Rectal smooth muscle tissue (tissue), 1 donor: Measurements from ENCODE around the gene CHKA.

Source experiments
- H3K27ac ChIP-seq: one replicate; pipeline ENCODE4 v1.7.0; 2013; ENCODE audit warnings: low read depth, low read length, inconsistent platforms
- H3K27me3 ChIP-seq: one replicate; pipeline ENCODE4 v1.7.0; 2013; ENCODE audit warnings: low read length; ENCODE audit not compliant: control insufficient read depth, insufficient read depth
- H3K36me3 ChIP-seq: one replicate; pipeline ENCODE4 v1.7.0; 2013; ENCODE audit warnings: low read length; ENCODE audit not compliant: control insufficient read depth, insufficient read depth
- H3K4me1 ChIP-seq: one replicate; pipeline ENCODE4 v1.7.0; 2013; ENCODE audit warnings: low read length; ENCODE audit not compliant: control insufficient read depth, insufficient read depth
- H3K4me3 ChIP-seq: one replicate; pipeline ENCODE4 v1.7.0; 2013; ENCODE audit warnings: low read length
- H3K9ac ChIP-seq: one replicate; pipeline ENCODE4 v1.7.0; 2013; ENCODE audit warnings: low read length

The CHKA gene

DNA sequence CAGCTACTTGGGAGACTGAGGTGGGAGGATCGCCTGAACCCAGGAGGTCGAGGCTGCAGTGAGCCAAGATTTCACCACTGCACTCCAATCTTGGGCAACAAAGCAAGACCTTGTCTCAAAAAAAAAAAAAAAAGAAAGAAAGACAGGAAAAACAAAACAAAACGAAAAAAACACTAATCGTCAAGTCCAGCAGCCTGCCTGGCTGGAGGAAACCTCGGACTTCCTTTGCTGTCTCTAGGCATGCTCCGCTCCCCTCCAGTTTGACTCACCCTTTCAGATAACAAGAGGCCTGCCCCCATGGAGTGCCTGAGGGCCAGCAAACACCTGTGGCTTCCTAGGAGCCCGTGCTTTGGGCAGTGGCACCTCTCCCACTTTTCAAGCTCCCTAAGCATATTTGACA, 28.8 kb upstream of the CHKA start:
- Histone ChIP-seq H3K36me3 (no peaks in the 10 kb centered on the region), H3K4me3 (no peak overlapping the region), H3K9ac (no peak overlapping the region), H3K27me3 (no peaks in the 10 kb centered on the region), H3K4me1 (no peaks in the 10 kb centered on the region), H3K27ac (no peak overlapping the region)

DNA sequence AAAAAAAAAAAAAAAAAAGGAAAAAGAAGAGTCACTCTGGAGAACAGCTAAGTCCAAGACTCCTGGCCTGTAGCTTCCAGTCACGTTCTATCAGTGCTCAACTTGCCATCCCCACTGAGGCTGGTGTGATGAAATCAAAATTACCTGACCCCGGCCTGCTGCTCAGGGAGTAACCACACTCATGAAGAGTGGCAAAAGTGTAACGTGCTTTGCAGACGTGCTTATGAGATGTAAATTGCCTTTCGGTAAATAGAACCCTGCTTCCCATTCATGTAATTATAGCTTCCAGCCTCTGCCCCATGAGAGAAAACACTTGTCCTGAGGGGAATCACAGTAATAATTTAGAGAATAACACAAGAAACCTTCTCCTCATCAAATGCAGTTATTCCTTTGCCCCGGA, 28.2 kb upstream of the CHKA start:
- no peak overlapping the region for H3K4me3 ChIP-seq
- H3K27ac ChIP-seq: no peak overlapping the region
- H3K27me3 ChIP-seq: no peaks in the 10 kb centered on the region
- no peak overlapping the region for H3K9ac ChIP-seq
- H3K4me1 ChIP-seq: no peaks in the 10 kb centered on the region
- no peaks in the 10 kb centered on the region for H3K36me3 ChIP-seq

DNA sequence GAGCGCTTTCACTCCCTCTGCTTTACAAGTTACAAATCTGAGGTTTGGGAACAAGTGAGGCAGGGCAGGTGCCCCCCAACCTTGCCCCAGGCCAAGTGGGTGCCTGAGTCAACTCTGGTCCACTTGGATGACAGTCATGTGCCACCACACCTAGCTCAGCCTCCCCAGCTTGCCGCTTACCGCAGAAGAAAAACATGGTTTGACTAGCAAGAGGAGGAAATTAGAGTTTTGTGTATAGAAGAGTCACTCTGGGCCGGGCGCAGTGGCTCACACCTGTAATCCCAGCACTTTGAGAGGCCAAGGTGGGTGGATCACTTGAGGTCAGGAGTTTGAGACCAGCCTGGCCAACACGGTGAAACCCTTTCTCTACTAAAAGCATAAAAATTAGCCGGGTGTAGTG, 27.7 kb upstream of the CHKA start:
- Histone ChIP-seq H3K36me3 (no peaks in the 10 kb centered on the region), H3K27ac (no peak overlapping the region), H3K27me3 (no peaks in the 10 kb centered on the region), H3K4me3 (no peak overlapping the region), H3K9ac (no peak overlapping the region), H3K4me1 (no peaks in the 10 kb centered on the region)

DNA sequence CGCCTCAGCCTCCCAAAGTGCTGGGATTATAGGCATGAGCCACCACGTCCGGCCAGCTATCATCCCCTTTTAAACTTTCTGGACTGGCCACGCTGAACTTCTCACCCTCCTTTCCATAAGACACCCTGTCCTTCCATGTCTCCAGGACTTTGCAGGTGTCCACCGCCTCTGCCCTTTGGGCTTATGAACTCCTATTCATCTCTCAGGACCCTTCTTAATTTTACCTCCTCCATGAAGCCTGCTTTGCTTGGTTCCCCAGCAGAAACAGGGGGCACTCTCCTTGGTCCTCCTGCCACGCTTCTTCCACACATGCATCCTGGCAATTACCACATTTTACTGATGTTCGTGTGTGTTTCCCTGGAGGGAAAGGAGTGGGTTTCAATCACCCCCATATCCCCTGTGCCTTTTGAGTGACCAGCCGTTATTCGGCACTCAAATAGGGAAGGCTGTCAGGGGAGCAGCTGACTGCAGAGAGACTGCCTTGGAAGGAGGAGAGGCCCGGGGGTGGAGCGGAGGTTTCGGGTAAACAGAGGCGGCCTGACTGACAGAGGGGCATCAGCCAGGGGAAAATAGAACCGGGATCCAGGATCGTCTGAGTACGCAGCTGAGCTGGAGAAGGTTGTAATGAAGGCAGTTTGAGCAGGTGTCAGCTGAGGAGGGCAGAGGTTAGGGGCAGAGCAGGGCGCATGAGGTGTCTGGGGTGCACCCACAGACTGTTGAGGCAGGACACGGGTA, 27.1 kb upstream of the CHKA start:
- Histone ChIP-seq H3K27ac (no peak overlapping the region), H3K9ac (no peak overlapping the region), H3K4me3 (no peak overlapping the region), H3K27me3 (no peaks in the 10 kb centered on the region), H3K4me1 (no peaks in the 10 kb centered on the region), H3K36me3 (no peaks in the 10 kb centered on the region)

DNA sequence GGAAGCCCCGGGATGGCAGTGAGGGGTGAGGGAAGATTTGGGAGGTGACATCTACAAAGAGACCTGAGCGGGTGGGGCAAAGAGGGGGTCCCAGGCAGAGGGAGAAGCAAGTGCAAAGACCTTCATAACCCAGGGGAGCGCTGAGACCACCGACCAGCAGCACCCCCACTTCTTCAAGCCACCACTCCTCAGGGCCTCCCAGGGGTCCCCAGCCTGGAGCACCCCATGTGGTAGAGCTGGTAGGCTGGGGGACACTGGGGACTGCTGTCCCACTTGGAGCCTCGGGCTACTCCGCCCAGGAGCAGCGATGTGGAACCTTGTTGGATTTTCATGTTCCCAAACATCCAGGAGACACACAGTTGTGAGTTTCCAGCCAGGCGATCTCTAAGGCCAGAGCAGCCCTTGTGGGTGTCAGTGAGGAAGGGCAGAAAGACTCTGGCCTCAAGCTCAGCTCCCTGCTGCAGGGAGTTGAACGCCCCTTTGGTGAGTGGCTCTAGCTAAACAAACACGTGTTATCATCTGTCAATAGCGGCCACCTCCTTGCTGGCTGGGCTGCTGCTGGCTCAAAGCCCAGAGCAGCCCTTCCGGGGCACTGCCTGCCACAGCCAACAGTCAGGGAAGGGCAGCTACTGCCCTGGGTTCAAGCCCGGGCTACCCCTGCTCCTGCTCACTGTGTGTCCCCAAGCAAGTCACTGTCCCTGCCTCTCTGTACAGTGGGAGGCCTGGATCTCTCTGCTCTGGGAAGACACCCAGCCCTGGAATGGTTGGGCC, 25.7 kb upstream of the CHKA start:
- no peak overlapping the region for H3K27ac ChIP-seq
- no peaks in the 10 kb centered on the region for H3K27me3 ChIP-seq
- H3K4me3 ChIP-seq: no peak overlapping the region
- H3K4me1 ChIP-seq: no peaks in the 10 kb centered on the region
- peak overlapping the region; percentile 17 for H3K9ac ChIP-seq
- no peaks in the 10 kb centered on the region for H3K36me3 ChIP-seq

DNA sequence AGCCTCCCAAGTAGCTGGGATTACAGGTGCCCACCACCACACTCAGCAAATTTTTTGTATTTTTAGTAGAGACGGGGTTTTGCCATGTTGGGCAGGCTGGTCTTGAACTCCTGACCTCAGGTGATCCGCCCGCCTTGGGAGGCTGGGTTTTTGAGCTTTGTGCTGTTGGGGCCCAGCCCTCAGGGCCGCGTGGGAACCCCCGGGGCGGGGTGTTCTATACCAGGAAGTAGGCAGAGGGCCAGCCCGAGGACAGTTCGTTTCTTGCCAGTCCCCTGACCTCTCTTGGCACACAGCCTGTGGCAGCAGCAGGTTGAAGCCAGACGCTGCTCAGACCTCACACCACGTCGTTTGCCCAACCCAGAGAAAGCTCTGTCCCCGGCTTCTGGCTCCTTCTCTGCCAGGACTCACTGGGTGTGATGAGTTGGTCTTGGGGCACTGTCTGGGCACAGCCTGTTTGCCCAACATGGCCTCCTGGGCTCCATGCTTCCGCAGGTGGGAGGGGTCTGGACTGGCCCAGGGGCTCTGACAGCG, 24.9 kb upstream of the CHKA start:
- H3K27me3 ChIP-seq: no peaks in the 10 kb centered on the region
- H3K36me3 ChIP-seq: no peaks in the 10 kb centered on the region
- no peak overlapping the region for H3K4me3 ChIP-seq
- no peaks in the 10 kb centered on the region for H3K4me1 ChIP-seq
- H3K27ac ChIP-seq: no peak overlapping the region
- H3K9ac ChIP-seq: no peak overlapping the region

DNA sequence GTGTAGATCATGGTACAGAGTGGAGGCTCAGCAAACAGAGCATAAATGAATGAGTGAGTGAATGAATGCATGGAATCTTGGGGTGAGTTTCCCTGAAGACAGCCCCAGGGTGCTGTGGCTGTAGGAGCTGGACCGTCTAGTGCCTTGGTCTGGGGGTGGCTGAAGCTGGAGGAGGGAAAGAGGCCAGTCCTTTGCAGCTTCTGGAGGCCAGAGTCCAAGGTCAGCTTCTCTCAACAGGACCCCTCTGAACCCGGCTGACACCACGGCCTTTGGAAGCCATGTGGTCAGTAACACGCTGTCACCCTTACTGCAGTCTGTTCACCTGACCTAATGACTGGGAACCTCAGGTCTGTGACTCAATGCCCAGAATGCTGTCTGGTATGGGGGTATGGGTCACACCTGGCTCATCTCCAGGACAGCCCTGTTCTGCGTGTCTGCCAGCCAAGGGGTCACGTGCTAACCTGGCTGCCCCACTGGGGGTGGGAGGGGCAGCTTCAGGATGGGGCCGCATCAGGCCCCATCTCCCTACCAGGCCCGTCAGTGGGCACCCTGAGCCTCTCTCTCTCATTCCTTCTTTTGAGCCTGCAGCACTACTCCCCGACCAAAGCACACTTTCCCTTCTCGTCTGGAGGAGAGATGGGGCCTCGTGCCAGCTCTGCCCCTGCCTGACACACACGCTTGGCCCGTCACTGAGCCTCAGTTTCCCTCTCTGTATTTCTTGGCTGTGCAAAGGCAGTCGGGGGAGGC, 24.1 kb upstream of the CHKA start:
- H3K27me3 ChIP-seq: no peaks in the 10 kb centered on the region
- H3K9ac ChIP-seq: no peak overlapping the region
- no peak overlapping the region for H3K27ac ChIP-seq
- no peak overlapping the region for H3K4me3 ChIP-seq
- H3K36me3 ChIP-seq: no peaks in the 10 kb centered on the region
- H3K4me1 ChIP-seq: no peaks in the 10 kb centered on the region

DNA sequence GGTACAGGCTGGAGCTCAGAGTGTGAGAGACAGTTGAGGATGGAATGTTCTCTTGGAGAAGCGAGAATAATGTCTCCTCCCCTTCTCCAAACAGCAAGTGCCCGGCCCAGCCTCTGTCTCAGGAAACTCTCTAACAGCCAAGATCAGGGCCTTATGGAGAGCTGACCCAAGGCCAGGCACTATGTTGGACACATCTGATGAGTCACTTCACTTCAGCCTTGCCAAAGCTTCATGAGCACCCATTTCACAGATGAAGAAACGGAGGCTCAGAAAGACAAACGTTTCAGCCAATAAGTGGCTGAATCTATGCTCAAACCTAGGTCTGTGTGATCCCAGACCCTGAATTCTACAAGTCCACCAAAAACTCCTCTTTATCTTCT, 22.1 kb upstream of the CHKA start:
- no peaks in the 10 kb centered on the region for H3K4me1 ChIP-seq
- no peaks in the 10 kb centered on the region for H3K27me3 ChIP-seq
- H3K4me3 ChIP-seq: no peak overlapping the region
- no peak overlapping the region for H3K27ac ChIP-seq
- H3K36me3 ChIP-seq: no peaks in the 10 kb centered on the region
- H3K9ac ChIP-seq: no peak overlapping the region

DNA sequence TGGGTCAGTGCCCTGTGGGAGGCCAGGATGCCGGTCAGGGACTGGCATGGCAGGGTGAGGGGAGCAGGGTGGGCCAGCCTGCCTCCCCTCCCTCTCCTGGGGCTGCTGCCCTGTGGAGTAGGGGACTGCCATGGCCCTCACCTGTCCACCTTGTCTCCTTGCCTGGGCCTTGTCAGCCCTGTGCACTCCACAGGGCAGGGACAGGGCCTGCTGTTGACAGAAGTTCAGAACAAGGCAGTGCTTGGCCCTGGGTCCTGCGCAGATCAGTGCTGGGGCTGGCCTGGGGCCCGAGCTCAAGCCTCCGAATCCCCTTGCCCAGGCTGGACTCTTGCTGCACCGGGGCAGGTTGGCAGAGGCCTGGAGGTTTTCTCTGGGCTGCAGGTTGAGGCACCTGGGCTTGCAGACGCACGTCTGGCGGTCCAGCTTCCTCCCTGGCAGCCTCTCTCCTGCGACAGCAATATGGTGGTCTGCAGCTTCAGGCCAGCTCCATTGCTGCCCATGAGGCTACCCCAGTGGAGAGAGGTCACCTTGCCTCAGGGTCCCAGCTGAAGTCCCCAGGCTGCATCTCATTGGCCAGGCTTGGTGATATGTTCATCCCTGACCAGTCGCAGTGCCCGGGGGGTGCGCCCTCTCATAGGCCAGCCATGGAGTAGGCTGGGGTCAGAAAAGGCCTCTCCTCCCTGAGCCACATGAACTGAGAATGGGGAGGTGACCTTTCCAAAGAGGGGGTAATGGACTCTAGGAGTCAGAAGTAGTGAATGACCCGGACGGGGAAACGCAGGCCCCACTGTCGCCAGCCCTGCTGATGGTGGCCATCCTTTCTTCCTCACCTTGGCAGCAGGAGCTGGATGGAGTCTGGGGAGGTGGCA, 21.5 kb upstream of the CHKA start:
- H3K36me3 ChIP-seq: no peaks in the 10 kb centered on the region
- no peak overlapping the region for H3K27ac ChIP-seq
- no peak overlapping the region for H3K9ac ChIP-seq
- no peak overlapping the region for H3K4me3 ChIP-seq
- no peaks in the 10 kb centered on the region for H3K27me3 ChIP-seq
- H3K4me1 ChIP-seq: no peaks in the 10 kb centered on the region

DNA sequence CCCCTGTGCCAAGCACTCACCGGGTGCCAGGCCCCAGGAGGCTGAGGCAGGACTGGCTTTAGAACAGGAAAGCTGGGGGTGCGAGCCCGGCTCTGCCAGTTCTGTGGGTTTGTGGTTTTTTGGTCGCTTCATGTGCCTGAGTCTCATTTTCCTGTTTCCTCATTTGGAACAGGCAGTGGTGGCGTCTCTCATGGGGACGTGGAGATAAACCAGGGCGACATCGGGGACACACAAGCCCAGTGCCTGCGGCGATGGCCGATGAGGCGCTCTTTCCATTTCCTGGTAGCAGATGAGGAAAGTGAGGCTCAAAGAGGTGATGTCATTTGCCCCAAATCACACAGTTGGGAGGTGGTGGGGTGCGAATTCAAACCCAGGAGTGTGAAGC, 20.8 kb upstream of the CHKA start:
- H3K9ac ChIP-seq: no peak overlapping the region
- no peaks in the 10 kb centered on the region for H3K27me3 ChIP-seq
- H3K4me1 ChIP-seq: no peaks in the 10 kb centered on the region
- H3K36me3 ChIP-seq: no peaks in the 10 kb centered on the region
- H3K27ac ChIP-seq: no peak overlapping the region
- H3K4me3 ChIP-seq: no peak overlapping the region

DNA sequence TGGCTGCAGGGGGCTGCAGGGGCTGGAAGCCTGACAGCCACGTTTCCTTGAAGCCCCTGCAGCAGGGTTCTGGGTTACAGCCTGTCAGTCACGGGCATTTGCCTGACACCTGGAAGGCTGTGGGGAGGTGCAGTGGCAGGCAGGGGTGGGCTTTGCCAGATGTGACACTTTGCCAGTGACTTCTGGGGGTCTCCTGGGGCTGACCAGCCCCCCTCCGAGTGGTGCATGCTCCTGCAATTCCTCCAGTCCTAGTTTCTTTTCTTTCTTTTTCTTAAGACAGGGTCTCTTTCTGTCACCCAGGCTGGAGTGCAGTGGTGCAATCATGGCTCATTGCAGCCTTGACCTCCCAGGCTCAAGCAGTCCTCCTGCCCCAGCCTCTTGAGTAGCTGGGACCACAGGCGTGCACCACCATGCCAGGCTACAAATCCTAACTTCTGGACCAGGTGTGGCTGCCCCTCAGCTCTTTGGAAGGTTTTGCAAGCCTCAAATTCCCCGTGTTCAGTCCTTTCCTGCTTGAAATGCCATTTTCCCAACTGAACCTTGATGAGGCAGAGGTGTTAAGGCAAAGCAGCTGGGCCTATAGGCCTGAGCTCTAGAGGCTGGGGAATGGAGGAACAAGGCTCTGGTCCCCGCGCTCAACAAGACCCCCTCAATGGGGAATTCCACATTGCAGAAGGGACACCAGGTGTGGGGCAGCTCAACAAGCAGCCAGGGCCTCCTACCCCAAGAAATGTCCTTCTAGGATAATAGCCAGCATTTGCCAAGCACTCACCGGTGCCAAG, 20.2 kb upstream of the CHKA start:
- Histone ChIP-seq H3K27me3 (no peaks in the 10 kb centered on the region), H3K36me3 (no peaks in the 10 kb centered on the region), H3K4me1 (no peaks in the 10 kb centered on the region), H3K27ac (no peak overlapping the region), H3K4me3 (no peak overlapping the region), H3K9ac (no peak overlapping the region)
